Measurements from ENCODE around the gene LGALS7. TPM values are rescaled to one million over a fixed set of nuclear protein-coding genes. Genes with fewer than 3 reads are reported as not detected.
"Not testable (repeated sequence)": the region's sequence is repeated elsewhere in the genome, so short reads cannot be mapped to it uniquely, and the experiment has no call there.

The LGALS7 gene
- total RNA-seq, 2 experiments from 2014 or later, result not detected

DNA sequence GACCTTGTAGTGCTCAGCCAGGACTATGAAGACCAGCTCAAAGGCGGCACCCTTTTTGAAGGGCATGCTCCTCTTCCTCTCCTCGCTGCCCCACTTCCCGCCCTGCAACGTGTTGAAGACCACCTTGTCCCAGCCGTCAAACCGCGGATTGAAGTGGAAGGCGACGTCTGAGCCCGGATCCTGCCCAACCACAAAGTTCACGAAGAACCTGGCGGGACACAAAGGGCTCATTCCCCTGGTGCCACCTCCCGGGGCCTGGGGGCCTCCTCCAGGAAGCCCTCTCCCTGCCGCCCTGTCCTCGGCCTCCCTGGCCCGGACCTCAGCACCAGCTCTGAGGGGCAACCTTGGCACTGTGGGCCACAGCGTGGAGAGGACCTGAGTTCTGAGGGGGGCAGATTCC, 35.4 kb upstream of the LGALS7 start:
- no peak overlapping the region for H3K4me3 Mint-ChIP-seq
- no peak for ATAC-seq (ENCODE audit: low read depth)
- H3K4me1 Mint-ChIP-seq, result peaks cover 6% of the 10 kb centered on the region
- DNase-seq, result no peak
- no peaks in the 10 kb centered on the region for H3K27me3 Mint-ChIP-seq
- H3K9me3 Mint-ChIP-seq, result no peaks in the 10 kb centered on the region
- peaks cover 2% of the 10 kb centered on the region for H3K36me3 Mint-ChIP-seq
- POLR2A ChIA-PET, result interaction anchor here (0.7 kb wide), 1 partner anchor 73 kb away, joined by 3 read pairs; no protein-coding TSS in a partner anchor
- H3K27ac Mint-ChIP-seq, result no peak overlapping the region

GRCh38 chr19:38807374-38808098, 34.2 kb upstream of the LGALS7 start:
- ATAC-seq (ENCODE audit: low read depth); H3K9me3 Mint-ChIP-seq; H3K36me3 Mint-ChIP-seq; POLR2A ChIA-PET; DNase-seq; H3K4me3 Mint-ChIP-seq; H3K4me1 Mint-ChIP-seq; H3K27ac Mint-ChIP-seq; H3K27me3 Mint-ChIP-seq: not testable (repeated sequence)

DNA sequence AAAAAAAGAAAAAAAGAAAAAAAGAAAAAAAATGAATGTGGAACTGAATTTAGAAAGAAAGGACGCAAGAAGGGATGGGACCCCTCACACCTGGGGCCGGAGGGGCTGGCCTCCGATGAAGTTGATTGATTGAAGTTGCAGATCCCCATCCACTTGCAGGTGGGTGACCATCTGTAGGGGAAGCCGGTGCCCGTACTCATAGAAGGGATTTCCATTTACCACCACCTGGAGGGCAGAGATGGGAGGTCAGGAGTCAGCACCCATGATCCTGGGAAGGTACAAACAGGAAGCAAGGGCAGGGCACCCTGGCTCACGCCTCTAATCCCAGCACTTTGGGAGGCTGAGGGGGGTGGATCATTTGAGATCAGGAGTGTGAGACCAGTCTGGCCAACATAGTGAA, 33.1 kb upstream of the LGALS7 start:
- no peak overlapping the region for H3K4me3 Mint-ChIP-seq
- ATAC-seq (ENCODE audit: low read depth), result no peak
- POLR2A ChIA-PET, result no interaction called here
- H3K36me3 Mint-ChIP-seq, result peaks cover 2% of the 10 kb centered on the region
- peaks cover 6% of the 10 kb centered on the region for H3K4me1 Mint-ChIP-seq
- DNase-seq, result no peak
- H3K27ac Mint-ChIP-seq, result no peak overlapping the region
- H3K9me3 Mint-ChIP-seq, result no peaks in the 10 kb centered on the region
- no peaks in the 10 kb centered on the region for H3K27me3 Mint-ChIP-seq

- no peaks in the 10 kb centered on the region for H3K27me3 Mint-ChIP-seq
- H3K9me3 Mint-ChIP-seq, result no peaks in the 10 kb centered on the region
- POLR2A ChIA-PET, result no interaction called here
- peak overlapping the region; percentile 31 for H3K4me3 Mint-ChIP-seq
- peaks cover 6% of the 10 kb centered on the region for H3K4me1 Mint-ChIP-seq
- H3K27ac Mint-ChIP-seq, result peak overlapping the region; percentile 75
- peaks cover 2% of the 10 kb centered on the region for H3K36me3 Mint-ChIP-seq
- DNase-seq (no peak), ATAC-seq (ENCODE audit: low read depth) (no peak)
Measured at GRCh38 chr19:38805180-38805579, 31.9 kb upstream of the LGALS7 start.

GRCh38 chr19:38803543-38803942, 30.2 kb upstream of the LGALS7 start:
- Mint-ChIP-seq H3K4me1 (peaks cover 6% of the 10 kb centered on the region), H3K27ac (no peak overlapping the region), H3K4me3 (no peak overlapping the region), H3K36me3 (peaks cover 2% of the 10 kb centered on the region), H3K27me3 (no peaks in the 10 kb centered on the region), H3K9me3 (no peaks in the 10 kb centered on the region)
- ATAC-seq (ENCODE audit: low read depth) (no peak), DNase-seq (no peak)
- POLR2A ChIA-PET, result interaction anchor here (0.7 kb wide), 1 partner anchor 9 kb away, joined by 3 read pairs; the partner anchor contains the start of gene LGALS4

- DNase-seq (no peak), ATAC-seq (ENCODE audit: low read depth) (no peak)
- H3K4me1 Mint-ChIP-seq, result peaks cover 6% of the 10 kb centered on the region
- no peaks in the 10 kb centered on the region for H3K9me3 Mint-ChIP-seq
- H3K4me3 Mint-ChIP-seq, result no peak overlapping the region
- no peak overlapping the region for H3K27ac Mint-ChIP-seq
- no peaks in the 10 kb centered on the region for H3K27me3 Mint-ChIP-seq
- H3K36me3 Mint-ChIP-seq, result peaks cover 2% of the 10 kb centered on the region
- POLR2A ChIA-PET, result no interaction called here
Measured at GRCh38 chr19:38801359-38802095, 28.2 kb upstream of the LGALS7 start.

DNA sequence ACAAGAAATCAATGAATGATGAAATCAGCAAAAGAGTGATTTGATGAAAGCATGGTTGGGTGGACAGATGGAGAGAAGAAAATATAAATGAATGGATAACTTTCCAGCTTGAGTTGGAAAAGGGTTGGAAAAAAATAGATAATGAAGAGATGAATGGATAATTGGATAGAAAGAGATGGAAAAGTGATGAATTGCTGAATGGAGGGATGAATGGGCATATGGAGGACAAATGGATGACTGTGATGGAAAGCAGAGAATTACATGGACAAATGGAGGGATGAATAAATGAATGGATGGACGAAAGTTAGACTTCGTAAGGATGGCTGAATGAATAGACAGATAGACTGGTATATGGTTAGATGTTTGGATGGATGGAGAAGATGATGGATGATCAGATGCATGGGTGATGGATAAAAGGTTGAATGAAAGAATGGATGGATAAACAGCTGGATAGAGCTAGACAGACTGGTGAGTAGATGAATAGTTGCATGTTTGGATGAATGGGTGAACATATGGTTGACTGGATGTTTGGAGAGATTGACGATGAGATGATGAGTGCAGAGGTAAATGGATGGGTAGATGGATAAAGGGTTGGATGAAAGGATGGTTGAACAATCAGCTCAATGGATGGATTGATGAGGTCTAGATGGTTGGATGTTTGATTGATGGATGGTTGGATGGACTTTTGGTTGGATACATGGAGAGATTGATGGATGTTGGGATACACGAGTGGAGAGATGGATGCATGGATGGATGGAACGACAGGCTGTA, 27.4 kb upstream of the LGALS7 start:
- Mint-ChIP-seq H3K9me3 (no peaks in the 10 kb centered on the region), H3K4me1 (peaks cover 6% of the 10 kb centered on the region), H3K27me3 (no peaks in the 10 kb centered on the region), H3K4me3 (no peak overlapping the region), H3K36me3 (peaks cover 2% of the 10 kb centered on the region), H3K27ac (no peak overlapping the region)
- ATAC-seq (ENCODE audit: low read depth) (no peak), DNase-seq (no peak)
- POLR2A ChIA-PET, result no interaction called here

GRCh38 chr19:38799104-38799503, 25.8 kb upstream of the LGALS7 start:
- POLR2A ChIA-PET, result no interaction called here
- H3K9me3 Mint-ChIP-seq, result no peaks in the 10 kb centered on the region
- no peak for ATAC-seq (ENCODE audit: low read depth)
- H3K4me1 Mint-ChIP-seq, result no peaks in the 10 kb centered on the region
- H3K27me3 Mint-ChIP-seq, result peaks cover 6% of the 10 kb centered on the region
- H3K27ac Mint-ChIP-seq, result no peak overlapping the region
- H3K36me3 Mint-ChIP-seq, result no peaks in the 10 kb centered on the region
- no peak for DNase-seq
- no peak overlapping the region for H3K4me3 Mint-ChIP-seq

- H3K27me3 Mint-ChIP-seq; H3K9me3 Mint-ChIP-seq; H3K4me1 Mint-ChIP-seq; ATAC-seq (ENCODE audit: low read depth); DNase-seq; H3K36me3 Mint-ChIP-seq; POLR2A ChIA-PET; H3K4me3 Mint-ChIP-seq; H3K27ac Mint-ChIP-seq: not testable (repeated sequence)
Measured at GRCh38 chr19:38797781-38798180, 24.5 kb upstream of the LGALS7 start.

- ATAC-seq (ENCODE audit: low read depth) (no peak), DNase-seq (no peak)
- Mint-ChIP-seq H3K27me3 (peaks cover 9% of the 10 kb centered on the region), H3K9me3 (no peaks in the 10 kb centered on the region), H3K27ac (no peak overlapping the region), H3K4me3 (no peak overlapping the region), H3K4me1 (peaks cover 3% of the 10 kb centered on the region), H3K36me3 (no peaks in the 10 kb centered on the region)
- POLR2A ChIA-PET, result no interaction called here
Measured at GRCh38 chr19:38796154-38796553, 22.8 kb upstream of the LGALS7 start.

DNA sequence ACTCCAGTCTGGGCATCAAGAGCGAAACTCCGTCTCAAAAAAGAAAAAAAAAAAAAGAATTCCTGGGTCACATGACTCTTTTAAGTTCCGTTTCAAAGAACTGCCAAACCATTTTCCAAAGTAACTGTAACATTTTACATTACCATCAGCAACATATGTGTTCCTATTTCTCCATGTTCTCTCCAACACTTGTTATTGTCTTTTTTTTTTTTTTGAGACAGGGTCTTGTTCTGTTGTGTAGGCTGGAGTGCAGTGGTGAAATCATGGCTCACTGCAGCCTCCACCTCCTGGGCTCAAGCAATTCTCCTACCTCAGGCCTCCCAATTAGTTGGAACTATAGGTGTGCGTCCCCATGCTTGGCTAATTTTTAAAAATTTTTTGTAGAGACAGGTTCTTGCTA, 22.2 kb upstream of the LGALS7 start:
- Mint-ChIP-seq H3K9me3 (no peaks in the 10 kb centered on the region), H3K4me1 (peaks cover 3% of the 10 kb centered on the region), H3K27me3 (peaks cover 9% of the 10 kb centered on the region), H3K27ac (no peak overlapping the region), H3K4me3 (no peak overlapping the region), H3K36me3 (no peaks in the 10 kb centered on the region)
- no peak for ATAC-seq (ENCODE audit: low read depth)
- DNase-seq, result no peak
- POLR2A ChIA-PET, result no interaction called here

DNA sequence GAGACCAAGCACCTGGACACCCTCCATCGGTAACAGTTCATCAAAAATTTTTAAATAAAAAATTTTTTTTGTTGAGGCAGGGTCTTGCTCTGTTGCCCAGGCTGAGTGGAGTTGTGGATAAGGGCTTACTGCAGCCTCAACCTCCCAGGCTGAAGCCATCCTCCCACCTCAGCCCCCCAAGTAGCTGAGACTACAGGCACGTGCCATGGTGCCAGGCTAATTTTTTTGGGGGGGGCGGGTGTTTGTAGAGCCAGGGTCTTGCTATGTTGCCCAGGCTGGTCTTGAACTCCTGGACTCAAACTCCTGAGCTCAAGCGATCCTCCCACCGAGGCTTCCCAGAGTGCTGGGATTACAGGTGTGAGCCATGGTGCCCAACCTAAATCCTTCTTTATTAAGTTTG, 20.4 kb upstream of the LGALS7 start:
- H3K27me3 Mint-ChIP-seq, result peaks cover 9% of the 10 kb centered on the region
- no peaks in the 10 kb centered on the region for H3K36me3 Mint-ChIP-seq
- ATAC-seq (ENCODE audit: low read depth) (no peak), DNase-seq (no peak)
- POLR2A ChIA-PET, result interaction anchor here (0.7 to 1.0 kb wide), 2 partner anchors 49 to 56 kb away, joined by 3 read pairs; no protein-coding TSS in a partner anchor
- no peaks in the 10 kb centered on the region for H3K9me3 Mint-ChIP-seq
- no peak overlapping the region for H3K27ac Mint-ChIP-seq
- H3K4me1 Mint-ChIP-seq, result peaks cover 3% of the 10 kb centered on the region
- no peak overlapping the region for H3K4me3 Mint-ChIP-seq

DNA sequence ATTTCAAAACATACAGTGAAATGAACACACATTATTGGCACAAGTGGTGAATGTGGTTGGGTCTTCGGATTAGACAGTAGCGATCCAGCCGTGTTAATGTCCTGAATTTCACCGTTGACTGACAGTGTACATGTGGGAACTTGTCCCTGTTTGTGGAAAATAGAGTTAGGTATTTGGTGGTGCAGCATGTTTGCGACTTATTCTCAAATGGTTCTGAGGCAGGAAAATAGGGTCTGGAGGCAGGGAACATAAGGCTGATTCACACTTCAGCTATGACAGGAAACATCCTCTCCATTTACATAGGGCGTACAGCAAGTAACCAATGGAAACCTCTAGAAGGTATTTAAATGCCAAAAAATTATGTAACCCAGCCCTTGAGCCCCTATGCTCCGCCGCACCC, 19.9 kb upstream of the LGALS7 start:
- Mint-ChIP-seq H3K27ac (no peak overlapping the region), H3K4me1 (peaks cover 3% of the 10 kb centered on the region), H3K36me3 (no peaks in the 10 kb centered on the region), H3K27me3 (peaks cover 9% of the 10 kb centered on the region), H3K4me3 (peak overlapping the region; percentile 62), H3K9me3 (no peaks in the 10 kb centered on the region)
- ATAC-seq (ENCODE audit: low read depth), result no peak
- no peak for DNase-seq
- POLR2A ChIA-PET, result interaction anchor here (0.6 kb wide), 1 partner anchor 19 kb away, joined by 3 read pairs; no protein-coding TSS in a partner anchor

All from activated naive CD8-positive, alpha-beta T cell treated with anti-CD3 and anti-CD28 coated beads, Interleukin-2, amount 10 ng/mL, durations not matched to agents 7 days and 5 days (primary cell).